ENCODE measurements around the gene CFP.

DNA sequence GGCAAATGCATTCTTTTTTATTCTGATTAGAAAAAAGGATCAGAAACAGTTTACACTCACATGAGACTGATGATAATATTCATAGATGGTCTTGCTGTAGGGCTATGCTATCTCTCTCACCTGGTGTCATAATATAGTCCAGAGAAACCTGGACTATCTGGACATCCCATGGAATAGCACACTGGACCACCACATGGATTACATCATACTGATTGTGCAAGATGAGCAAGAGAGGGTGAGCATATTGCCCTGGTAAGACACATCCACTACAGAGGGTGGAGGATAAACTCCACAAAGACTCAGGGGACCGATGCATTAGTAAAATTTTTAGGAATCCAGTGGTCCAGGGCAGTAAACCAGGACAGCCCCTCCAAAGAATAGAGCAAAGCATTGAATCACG is 18.2 kb downstream of the CFP start:
- TF ChIP-seq POLR2AphosphoS5 (IDR thresholded peaks at IDR 0.05; ENCODE audit: low read depth, low read length) (no peak), TAF1 (IDR thresholded peaks at IDR 0.05; ENCODE audit: low read depth, low read length) (no peak)

Measured in GM12891 (cell line).